Kidney epithelial cell (primary cell): ENCODE data around the gene HBA2. TPM values are rescaled to one million over a fixed set of nuclear protein-coding genes. Genes with fewer than 3 reads are reported as not detected.

Source experiments
- DNase-seq: peaks from one replicate; pipeline ENCODE4 v3.0.0-alpha.2; 2010; ENCODE audit warnings: low read depth
- H3K27me3 ChIP-seq: 2 replicates; pipeline ENCODE4 v1.6.0; 2011; ENCODE audit warnings: low read length; ENCODE audit not compliant: control insufficient read depth, insufficient read depth
- H3K36me3 ChIP-seq: 2 replicates; pipeline ENCODE4 v1.5.1; 2011; ENCODE audit warnings: low read length; ENCODE audit not compliant: control insufficient read depth, insufficient read depth
- H3K4me3 ChIP-seq: 2 replicates; pipeline ENCODE4 v1.5.1; 2011; ENCODE audit warnings: low read depth, mild to moderate bottlenecking, control low read depth, low read length
- CTCF ChIP-seq: IDR thresholded peaks from 2 replicates; pipeline ENCODE4 v1.5.1; 2011; ENCODE audit warnings: mild to moderate bottlenecking, moderate library complexity, low read length, control low read depth, inconsistent platforms; ENCODE audit not compliant: insufficient read depth, poor library complexity, severe bottlenecking
- total RNA-seq: library from RNA; depleted of rRNA; stranded (reverse); fragments of >200 nt; gene quantifications from 2 replicates; pipeline ENCODE4 v1.2.3, GENCODE V29; 2015

HBA2 gene
- total RNA-seq, 1 donor from 2014 or later = not detected

GRCh38 chr16:220021-220420, 47.3 kb downstream of the HBA2 start:
- peaks cover 1% of the 10 kb centered on the region for H3K36me3 ChIP-seq
- no peaks in the 10 kb centered on the region for H3K27me3 ChIP-seq
- no peak for DNase-seq
- TF ChIP-seq CTCF = no peak
- H3K4me3 ChIP-seq = no peak overlapping the region

Other genes with a start within 250 kb of the HBA2 start
- gene POLR3K, start 119.3 kb upstream of the HBA2 start, total RNA-seq = 5.5 and 7.8 TPM in 2 replicates
- gene SNRNP25, start 119.0 kb upstream of the HBA2 start, total RNA-seq = 12.7 and 25.4 TPM in 2 replicates
- 36.0 and 40.2 TPM in 2 replicates for gene RHBDF1, start 100.2 kb upstream of the HBA2 start, total RNA-seq
- gene MPG, start 94.7 kb upstream of the HBA2 start, total RNA-seq = 130 and 141 TPM in 2 replicates
- 29.2 and 37.5 TPM in 2 replicates for gene NPRL3, start 34.2 kb upstream of the HBA2 start, total RNA-seq
- not detected in 2 replicates for gene HBZ, start 20.2 kb upstream of the HBA2 start, total RNA-seq
- not detected in 2 replicates for gene HBM, start 6.9 kb upstream of the HBA2 start, total RNA-seq
- 0.41 TPM in 1 of 2 replicates, not detected in the other for gene HBA1, start 3.8 kb downstream of the HBA2 start, total RNA-seq
- 0.96 and 1.6 TPM in 2 replicates for gene HBQ1, start 7.6 kb downstream of the HBA2 start, total RNA-seq
- 61.8 and 109 TPM in 2 replicates for gene LUC7L, start 56.6 kb downstream of the HBA2 start, total RNA-seq
- 97.5 and 131 TPM in 2 replicates for gene FAM234A, start 61.9 kb downstream of the HBA2 start, total RNA-seq
- gene RGS11, start 103.1 kb downstream of the HBA2 start, total RNA-seq = 0.21 TPM in 1 of 2 replicates, not detected in the other
- gene ARHGDIG, start 107.7 kb downstream of the HBA2 start, total RNA-seq = 0.62 and 0.96 TPM in 2 replicates
- gene PDIA2, start 110.3 kb downstream of the HBA2 start, total RNA-seq = not detected in 2 replicates
- gene AXIN1, start 179.8 kb downstream of the HBA2 start, total RNA-seq = 40.5 and 43.0 TPM in 2 replicates
- gene MRPL28, start 197.7 kb downstream of the HBA2 start, total RNA-seq = 107 and 137 TPM in 2 replicates
- gene PGAP6, start 209.1 kb downstream of the HBA2 start, total RNA-seq = 114 and 160 TPM in 2 replicates
- 97.2 and 126 TPM in 2 replicates for gene NME4, start 224.3 kb downstream of the HBA2 start, total RNA-seq
- 15.1 and 27.0 TPM in 2 replicates for gene DECR2, start 229.0 kb downstream of the HBA2 start, total RNA-seq